Measurements from ENCODE around the gene SNAI1. TPM values are rescaled to one million over a fixed set of nuclear protein-coding genes. Genes with fewer than 3 reads are reported as not detected.

SNAI1 gene
- total RNA-seq, 4 donors from 2014 or later, result 0.32 to 0.41 (median 0.40) TPM; not detected in 1

DNA sequence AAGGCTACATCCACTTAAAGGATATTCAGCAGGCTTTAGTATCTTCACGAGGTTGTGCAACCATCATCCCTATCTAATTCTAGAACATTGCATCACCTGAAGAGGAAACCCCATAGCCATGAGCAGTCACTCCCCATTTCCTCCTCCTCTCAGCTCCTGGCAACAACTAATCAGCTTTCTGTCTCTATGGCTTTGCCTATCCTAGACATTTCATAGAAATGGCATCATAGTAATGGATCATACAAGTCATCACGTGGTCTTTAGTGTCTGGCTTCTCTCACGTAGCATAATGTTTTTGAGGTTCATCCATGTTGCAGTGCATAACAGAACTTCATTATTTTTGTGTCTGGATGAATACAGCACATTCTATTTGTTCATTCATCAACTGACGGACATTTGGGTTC is 20.5 kb downstream of the SNAI1 start:
- intact Hi-C loops (cut with DNase I; ENCODE audit: low total_unique reads), result no loop called here

DNA sequence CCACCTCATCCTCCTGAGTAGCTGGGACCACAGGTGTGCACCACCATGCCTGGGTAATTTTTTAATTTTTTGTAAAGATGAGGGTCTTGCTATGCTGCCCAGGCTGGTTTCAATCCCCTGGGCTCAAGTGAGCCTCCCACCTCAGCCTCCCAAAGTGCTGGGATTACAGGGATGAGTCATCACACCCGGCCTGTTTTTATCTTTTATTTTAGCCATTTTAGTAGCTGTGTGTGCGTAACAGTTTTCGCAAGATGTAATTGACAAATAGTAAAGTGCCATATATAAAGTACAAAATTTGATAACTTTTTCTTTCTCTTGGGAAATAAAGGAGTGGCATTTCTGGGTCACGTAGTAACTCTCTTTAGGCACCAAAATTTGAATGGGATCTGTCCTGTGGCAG is 21.4 kb downstream of the SNAI1 start:
- Histone ChIP-seq H3K4me3 (no peak overlapping the region), H3K4me1 (no peaks in the 10 kb centered on the region), H3K9me3 (no peaks in the 10 kb centered on the region), H3K27ac (no peak overlapping the region), H3K27me3 (peaks cover 13% of the 10 kb centered on the region), H3K36me3 (no peaks in the 10 kb centered on the region)
- in situ Hi-C loops (cut with MboI; ENCODE audit: low pct_ligation_motif_present in 1 of 4, low pct_unique_long_range_greater_than_20kb in 1 of 4, low sequenced_read_pairs in 3 of 4) (no loop called here), intact Hi-C loops (cut with DNase I; ENCODE audit: low total_unique reads) (no loop called here)
- DNase-seq, result no peak
- WGBS, 2 donors (ENCODE audit: low coverage in 1 of 2), result 70% methylated on average over 4 of the region's 4 CpGs; no CpG with 5 or more reads in 1 of the 2 donors
- TF ChIP-seq EP300 (IDR thresholded peaks at IDR 0.05; ENCODE audit: low read depth), result no peak
- TF ChIP-seq, protein P1, sequence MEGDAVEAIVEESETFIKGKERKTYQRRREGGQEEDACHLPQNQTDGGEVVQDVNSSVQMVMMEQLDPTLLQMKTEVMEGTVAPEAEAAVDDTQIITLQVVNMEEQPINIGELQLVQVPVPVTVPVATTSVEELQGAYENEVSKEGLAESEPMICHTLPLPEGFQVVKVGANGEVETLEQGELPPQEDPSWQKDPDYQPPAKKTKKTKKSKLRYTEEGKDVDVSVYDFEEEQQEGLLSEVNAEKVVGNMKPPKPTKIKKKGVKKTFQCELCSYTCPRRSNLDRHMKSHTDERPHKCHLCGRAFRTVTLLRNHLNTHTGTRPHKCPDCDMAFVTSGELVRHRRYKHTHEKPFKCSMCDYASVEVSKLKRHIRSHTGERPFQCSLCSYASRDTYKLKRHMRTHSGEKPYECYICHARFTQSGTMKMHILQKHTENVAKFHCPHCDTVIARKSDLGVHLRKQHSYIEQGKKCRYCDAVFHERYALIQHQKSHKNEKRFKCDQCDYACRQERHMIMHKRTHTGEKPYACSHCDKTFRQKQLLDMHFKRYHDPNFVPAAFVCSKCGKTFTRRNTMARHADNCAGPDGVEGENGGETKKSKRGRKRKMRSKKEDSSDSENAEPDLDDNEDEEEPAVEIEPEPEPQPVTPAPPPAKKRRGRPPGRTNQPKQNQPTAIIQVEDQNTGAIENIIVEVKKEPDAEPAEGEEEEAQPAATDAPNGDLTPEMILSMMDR (IDR thresholded peaks at IDR 0.05), result no peak
- TF ChIP-seq POLR2AphosphoS5 (IDR thresholded peaks at IDR 0.05), result no peak
- no peak for TF ChIP-seq POLR2A (IDR thresholded peaks at IDR 0.05)

More for the DNA sequence above, 20.5 kb downstream of the SNAI1 start:
- no peak overlapping the region for H3K4me3 ChIP-seq
- WGBS, 2 donors (ENCODE audit: low coverage in 1 of 2), result 71 to 100% methylated on average over 1 to 4 of the region's 4 CpGs
- H3K4me1 ChIP-seq, result no peaks in the 10 kb centered on the region
- no peak for DNase-seq
- H3K36me3 ChIP-seq, result no peaks in the 10 kb centered on the region
- H3K27me3 ChIP-seq, result peaks cover 6% of the 10 kb centered on the region
- H3K9me3 ChIP-seq, result no peaks in the 10 kb centered on the region
- in situ Hi-C loops (cut with MboI; ENCODE audit: low pct_ligation_motif_present in 1 of 4, low pct_unique_long_range_greater_than_20kb in 1 of 4, low sequenced_read_pairs in 3 of 4), result no loop called here
- TF ChIP-seq POLR2A (IDR thresholded peaks at IDR 0.05), result no peak
- TF ChIP-seq, protein P1 (IDR thresholded peaks at IDR 0.05), result no peak
- no peak for TF ChIP-seq POLR2AphosphoS5 (IDR thresholded peaks at IDR 0.05)
- TF ChIP-seq EP300 (IDR thresholded peaks at IDR 0.05; ENCODE audit: low read depth), result no peak
- H3K27ac ChIP-seq, result no peak overlapping the region

DNA sequence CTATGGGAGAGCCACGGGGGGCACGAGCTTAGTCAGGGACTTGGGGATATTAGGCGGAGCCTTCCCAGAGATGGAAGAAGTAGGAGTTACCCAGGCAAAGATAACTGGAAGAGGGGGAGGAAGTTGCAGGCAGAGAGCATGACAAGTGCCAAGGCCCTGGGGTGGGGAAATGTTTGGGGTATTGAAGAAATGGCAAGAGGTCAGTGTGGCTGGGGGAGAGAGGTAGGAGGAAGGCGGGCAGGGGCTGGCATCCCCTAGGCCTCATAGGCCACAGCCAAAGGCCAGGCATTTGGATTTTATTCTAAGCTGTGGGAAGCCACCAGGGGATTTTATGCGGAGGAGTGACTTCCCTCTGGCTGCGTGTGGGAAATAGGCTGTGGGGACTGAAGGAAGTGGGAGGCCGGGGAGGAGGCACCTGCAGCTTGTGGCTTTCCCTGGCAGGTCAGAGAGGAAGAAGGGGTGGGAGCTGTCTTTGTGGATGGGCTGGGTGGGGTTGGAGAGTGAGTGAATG is 22.7 kb downstream of the SNAI1 start:
- H3K27ac ChIP-seq, result no peak overlapping the region
- TF ChIP-seq EP300 (IDR thresholded peaks at IDR 0.05; ENCODE audit: low read depth) (no peak), POLR2A (IDR thresholded peaks at IDR 0.05) (no peak), POLR2AphosphoS5 (IDR thresholded peaks at IDR 0.05) (no peak)
- TF ChIP-seq, protein P1 (IDR thresholded peaks at IDR 0.05), result no peak
- 70 to 84% methylated on average over 7 of the region's 7 CpGs for WGBS, 2 donors (ENCODE audit: low coverage in 1 of 2)

DNA sequence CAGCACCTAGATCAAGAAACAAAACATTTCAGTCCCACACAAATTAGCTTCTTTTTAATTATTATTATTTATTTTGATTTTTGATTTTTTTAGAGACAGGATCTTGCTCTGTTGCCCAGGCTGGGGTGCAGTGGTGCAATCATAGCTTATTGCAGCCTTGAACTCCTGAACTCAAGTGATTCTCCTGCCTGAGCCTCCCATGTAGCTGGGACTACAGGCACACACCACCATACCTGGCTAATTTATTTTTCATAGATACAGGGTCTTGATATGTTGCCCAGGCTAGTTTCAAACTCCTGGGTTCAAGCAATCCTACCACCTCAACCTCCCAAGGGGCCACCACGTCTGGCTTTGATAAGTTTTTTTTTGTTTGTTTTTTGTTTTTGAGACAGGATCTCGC is 24.6 kb downstream of the SNAI1 start:
- H3K36me3 ChIP-seq, result no peaks in the 10 kb centered on the region
- intact Hi-C loops (cut with DNase I; ENCODE audit: low total_unique reads), result no loop called here
- peaks cover 28% of the 10 kb centered on the region for H3K27me3 ChIP-seq
- H3K4me3 ChIP-seq, result no peak overlapping the region
- no peak for DNase-seq
- TF ChIP-seq POLR2AphosphoS5 (IDR thresholded peaks at IDR 0.05), result no peak
- TF ChIP-seq EP300 (IDR thresholded peaks at IDR 0.05; ENCODE audit: low read depth), result no peak
- TF ChIP-seq POLR2A (IDR thresholded peaks at IDR 0.05), result no peak
- TF ChIP-seq, protein P1 (IDR thresholded peaks at IDR 0.05), result no peak
- no peak overlapping the region for H3K27ac ChIP-seq
- 72 to 84% methylated on average over 2 of the region's 2 CpGs for WGBS, 2 donors (ENCODE audit: low coverage in 1 of 2)
- in situ Hi-C loops (cut with MboI; ENCODE audit: low pct_ligation_motif_present in 1 of 4, low pct_unique_long_range_greater_than_20kb in 1 of 4, low sequenced_read_pairs in 3 of 4), result no loop called here
- peaks cover 0 to 6% (median 2%) of the 10 kb centered on the region in 4 donors for H3K4me1 ChIP-seq
- no peaks in the 10 kb centered on the region for H3K9me3 ChIP-seq

More for the DNA sequence above, 22.7 kb downstream of the SNAI1 start:
- Histone ChIP-seq H3K36me3 (no peaks in the 10 kb centered on the region), H3K9me3 (no peaks in the 10 kb centered on the region), H3K4me1 (peaks cover 0 to 4% (median 2%) of the 10 kb centered on the region in 4 donors), H3K4me3 (no peak overlapping the region), H3K27me3 (peaks cover 26% of the 10 kb centered on the region)
- in situ Hi-C loops (cut with MboI; ENCODE audit: low pct_ligation_motif_present in 1 of 4, low pct_unique_long_range_greater_than_20kb in 1 of 4, low sequenced_read_pairs in 3 of 4), result no loop called here
- intact Hi-C loops (cut with DNase I; ENCODE audit: low total_unique reads), result no loop called here
- no peak for DNase-seq

All from transverse colon (tissue), 4 donors.